ENCODE data around the gene PDE4A. TPM values are rescaled to one million over a fixed set of nuclear protein-coding genes. Genes with fewer than 3 reads are reported as not detected.

PDE4A gene
- total RNA-seq, 1 donor from 2014 or later, result 0.26 TPM

DNA sequence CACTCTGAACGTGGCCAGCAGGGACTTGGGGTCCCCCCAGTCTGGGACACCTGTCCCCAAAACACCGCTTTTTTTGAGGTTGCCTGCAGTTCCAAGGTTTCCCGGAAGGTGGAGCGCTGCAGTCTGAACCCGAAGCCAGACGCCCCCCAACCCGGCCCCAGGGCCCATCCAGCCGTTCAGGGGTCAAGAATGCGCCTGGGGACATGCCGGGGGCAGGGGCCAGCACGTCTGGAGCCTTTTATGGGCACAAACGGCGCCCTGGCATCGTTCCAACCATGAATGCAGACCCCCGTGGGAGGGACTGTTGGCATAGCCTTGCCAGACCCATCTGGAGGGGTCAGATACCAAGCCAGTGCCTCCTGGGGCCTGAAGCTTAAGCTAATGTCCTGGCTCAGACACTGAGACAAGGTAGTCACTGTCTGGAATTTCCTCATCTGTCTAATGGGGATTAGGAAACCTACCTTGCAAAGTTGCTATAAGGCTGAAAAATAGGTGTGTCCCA, 90.0 kb downstream of the PDE4A start:
- Histone ChIP-seq H3K36me3 (ENCODE audit: control insufficient read depth, insufficient read depth, low read length) (peaks cover 10% of the 10 kb centered on the region), H3K4me3 (ENCODE audit: low read depth, low read length) (no peak overlapping the region), H3K27me3 (ENCODE audit: control insufficient read depth, insufficient read depth, low read length) (no peaks in the 10 kb centered on the region)
- FAIRE-seq (no peak), DNase-seq (ENCODE audit: low read depth) (peak; percentile 84)
- peak; percentile 60 for TF ChIP-seq CTCF (IDR thresholded peaks at IDR 0.05; ENCODE audit: insufficient read depth, low read length, severe bottlenecking)

DNA sequence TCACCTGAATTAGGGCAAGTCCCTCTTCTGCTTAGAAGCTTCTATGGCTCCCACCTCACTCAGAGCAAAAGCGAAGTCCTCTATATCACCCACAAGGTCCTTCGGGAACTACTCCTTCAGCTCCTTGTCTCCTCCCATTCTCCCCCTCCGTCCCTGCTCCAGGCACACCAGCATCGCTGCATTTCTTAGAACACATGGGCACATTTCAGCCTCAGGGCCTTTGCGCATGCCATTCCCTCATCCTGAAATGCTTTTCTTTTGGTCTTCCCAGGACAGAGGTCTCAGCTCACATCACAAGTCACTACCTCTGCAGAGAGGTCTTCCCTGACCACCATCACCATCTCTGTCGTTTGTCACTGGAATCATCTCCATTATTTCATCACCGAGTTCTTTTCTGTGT, 92.9 kb downstream of the PDE4A start:
- no peak for TF ChIP-seq CTCF (IDR thresholded peaks at IDR 0.05; ENCODE audit: insufficient read depth, low read length, severe bottlenecking)
- FAIRE-seq (no peak), DNase-seq (ENCODE audit: low read depth) (no peak)
- H3K27me3 ChIP-seq (ENCODE audit: control insufficient read depth, insufficient read depth, low read length), result no peaks in the 10 kb centered on the region
- peaks cover 10% of the 10 kb centered on the region for H3K36me3 ChIP-seq (ENCODE audit: control insufficient read depth, insufficient read depth, low read length)
- H3K4me3 ChIP-seq (ENCODE audit: low read depth, low read length), result no peak overlapping the region

- DNase-seq (ENCODE audit: low read depth) (no peak), FAIRE-seq (no peak)
- no peak for TF ChIP-seq CTCF (IDR thresholded peaks at IDR 0.05; ENCODE audit: insufficient read depth, low read length, severe bottlenecking)
- Histone ChIP-seq H3K4me3 (ENCODE audit: low read depth, low read length) (no peak overlapping the region), H3K27me3 (ENCODE audit: control insufficient read depth, insufficient read depth, low read length) (no peaks in the 10 kb centered on the region), H3K36me3 (ENCODE audit: control insufficient read depth, insufficient read depth, low read length) (peaks cover 10% of the 10 kb centered on the region)
These were observed 94.1 kb downstream of the PDE4A start for GRCh38 chr19:10514211-10515145.

- Histone ChIP-seq H3K4me3 (ENCODE audit: low read depth, low read length) (peak overlapping the region; percentile 77), H3K27me3 (ENCODE audit: control insufficient read depth, insufficient read depth, low read length) (no peaks in the 10 kb centered on the region), H3K36me3 (ENCODE audit: control insufficient read depth, insufficient read depth, low read length) (peaks cover 10% of the 10 kb centered on the region)
- DNase-seq (ENCODE audit: low read depth) (no peak), FAIRE-seq (no peak)
- TF ChIP-seq CTCF (IDR thresholded peaks at IDR 0.05; ENCODE audit: insufficient read depth, low read length, severe bottlenecking), result no peak
These were observed 95.7 kb downstream of the PDE4A start for GRCh38 chr19:10516064-10516385.

DNA sequence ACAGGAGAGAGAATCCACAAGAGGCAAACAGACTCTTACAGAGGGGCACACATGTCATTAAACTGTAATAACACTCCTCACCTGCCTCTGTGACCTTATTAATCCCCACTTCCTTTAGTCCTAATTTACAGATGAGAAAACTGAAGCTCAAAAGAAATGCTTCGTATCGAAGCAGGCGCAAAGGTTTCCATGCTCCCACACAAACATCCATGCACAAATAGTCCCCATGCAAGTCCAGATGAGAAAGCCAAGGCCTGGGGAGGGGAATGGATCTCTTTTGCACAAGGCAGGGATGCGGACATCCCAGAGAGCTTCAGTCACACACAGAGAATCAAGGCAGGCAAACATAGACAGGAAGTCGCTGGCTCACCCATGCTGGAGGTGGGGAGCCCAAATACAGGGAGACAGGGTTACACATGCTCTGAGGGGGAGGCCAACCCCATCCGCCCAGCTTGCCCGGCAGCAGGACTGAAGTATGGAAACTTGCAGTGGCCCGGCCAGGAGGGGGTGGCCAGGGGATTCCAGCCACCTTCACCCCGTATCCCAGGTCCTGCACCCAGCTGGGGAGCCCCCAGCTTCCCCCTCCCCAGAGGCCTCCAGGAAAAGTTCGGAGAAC, 96.4 kb downstream of the PDE4A start:
- Histone ChIP-seq H3K4me3 (ENCODE audit: low read depth, low read length) (peak overlapping the region; percentile 77), H3K27me3 (ENCODE audit: control insufficient read depth, insufficient read depth, low read length) (no peaks in the 10 kb centered on the region), H3K36me3 (ENCODE audit: control insufficient read depth, insufficient read depth, low read length) (peaks cover 10% of the 10 kb centered on the region)
- no peak for TF ChIP-seq CTCF (IDR thresholded peaks at IDR 0.05; ENCODE audit: insufficient read depth, low read length, severe bottlenecking)
- DNase-seq (ENCODE audit: low read depth), result peak; percentile 58
- peak; percentile 72 for FAIRE-seq

Measured in bronchial epithelial cell (primary cell).